Measurements from ENCODE around the gene TBK1.

The TBK1 gene

GRCh38 chr12:64470495-64470894, 18.6 kb downstream of the TBK1 start:
- TF ChIP-seq CTCF (IDR thresholded peaks at IDR 0.05; ENCODE audit: low read depth, low read length, missing control alignments) = no peak
- H3K4me3 ChIP-seq (replicated peaks; ENCODE audit: low read depth, low read length) = no peak overlapping the region
- no peak for DNase-seq (ENCODE audit: extremely low read depth, low read depth)

- H3K4me3 ChIP-seq (replicated peaks; ENCODE audit: low read depth, low read length) = no peak overlapping the region
- no peak for TF ChIP-seq CTCF (IDR thresholded peaks at IDR 0.05; ENCODE audit: low read depth, low read length, missing control alignments)
- DNase-seq (ENCODE audit: extremely low read depth, low read depth) = no peak
These were observed 21.3 kb downstream of the TBK1 start for GRCh38 chr12:64473176-64473575.

GRCh38 chr12:64475518-64475917, 23.6 kb downstream of the TBK1 start:
- TF ChIP-seq CTCF (IDR thresholded peaks at IDR 0.05; ENCODE audit: low read depth, low read length, missing control alignments) = no peak
- no peak for DNase-seq (ENCODE audit: extremely low read depth, low read depth)
- no peak overlapping the region for H3K4me3 ChIP-seq (replicated peaks; ENCODE audit: low read depth, low read length)

- no peak for TF ChIP-seq CTCF (IDR thresholded peaks at IDR 0.05; ENCODE audit: low read depth, low read length, missing control alignments)
- no peak for DNase-seq (ENCODE audit: extremely low read depth, low read depth)
- no peak overlapping the region for H3K4me3 ChIP-seq (replicated peaks; ENCODE audit: low read depth, low read length)
These were observed 24.9 kb downstream of the TBK1 start for GRCh38 chr12:64476844-64477243.

- TF ChIP-seq CTCF (IDR thresholded peaks at IDR 0.05; ENCODE audit: low read depth, low read length, missing control alignments) = no peak
- no peak overlapping the region for H3K4me3 ChIP-seq (replicated peaks; ENCODE audit: low read depth, low read length)
- no peak for DNase-seq (ENCODE audit: extremely low read depth, low read depth)
These were observed 26.7 kb downstream of the TBK1 start for GRCh38 chr12:64478661-64479060.

- no peak overlapping the region for H3K4me3 ChIP-seq (replicated peaks; ENCODE audit: low read depth, low read length)
- no peak for DNase-seq (ENCODE audit: extremely low read depth, low read depth)
- no peak for TF ChIP-seq CTCF (IDR thresholded peaks at IDR 0.05; ENCODE audit: low read depth, low read length, missing control alignments)
These were observed 28.2 kb downstream of the TBK1 start for GRCh38 chr12:64480148-64480547.

- no peak for TF ChIP-seq CTCF (IDR thresholded peaks at IDR 0.05; ENCODE audit: low read depth, low read length, missing control alignments)
- no peak for DNase-seq (ENCODE audit: extremely low read depth, low read depth)
These were observed 34.7 kb downstream of the TBK1 start for GRCh38 chr12:64486657-64487056.

More at GRCh38 chr12:64486657-64487056, 34.7 kb downstream of the TBK1 start:
- no peak overlapping the region for H3K4me3 ChIP-seq (replicated peaks; ENCODE audit: low read depth, low read length)

Measured in HFF-Myc (cell line).